H1 (cell line): ENCODE results near the gene PDE4DIP. TPM values are rescaled to one million over a fixed set of nuclear protein-coding genes. Genes with fewer than 3 reads are reported as not detected.
"Not testable (repeated sequence)": the region's sequence is repeated elsewhere in the genome, so short reads cannot be mapped to it uniquely, and the experiment has no call there.

Experiments
- CTCF ChIA-PET: fragments of 300-600 bp; sonication (Branson Sonifier 250); formaldehyde crosslinking; loops from one replicate; lab custom pipeline; 2021; ENCODE audit not compliant: partially characterized antibody; lab: Charles Lee
- POLR2A ChIA-PET: fragments of 300-600 bp; sonication (Branson Sonifier 250); formaldehyde crosslinking; loops from one replicate; lab custom pipeline; 2021; ENCODE audit warnings: inconsistent platforms; ENCODE audit not compliant: partially characterized antibody; lab: Charles Lee
- DNase-seq, 2 experiments: peaks; one replicate each; pipeline versions ENCODE4 v3.0.0 to v3.0.0-alpha.2; 2010 to 2022; ENCODE audit warnings: low spot score in 2 of 2, low read depth in 1 of 2, mixed read lengths in 1 of 2
- FAIRE-seq: peaks from 2 replicates; lab custom pipeline; 2011; peaks lifted over from hg19 to GRCh38; lab: Jason Lieb, UNC
- H2AFZ ChIP-seq: 2 replicates; pipeline ENCODE4 v1.8.1; 2012; ENCODE audit warnings: low read length, inconsistent platforms
- H2AK5ac ChIP-seq: 2 replicates; pipeline ENCODE4 v1.6.1; 2013; ENCODE audit warnings: low read depth, low read length
- H2BK120ac ChIP-seq: replicated peaks from 2 replicates; pipeline ENCODE3; 2013; ENCODE audit warnings: low read depth, low read length, inconsistent platforms
- H2BK12ac ChIP-seq: 2 replicates; pipeline ENCODE4 v1.6.1; 2013; ENCODE audit warnings: low read depth, low read length
- H2BK15ac ChIP-seq: 2 replicates; pipeline ENCODE4 v1.6.1; 2013; ENCODE audit warnings: low read length
- H2BK20ac ChIP-seq: 2 replicates; pipeline ENCODE4 v1.6.1; 2013; ENCODE audit warnings: low read length
- H2BK5ac ChIP-seq: 2 replicates; pipeline ENCODE4 v1.6.1; 2013; ENCODE audit warnings: low read depth, low read length
- H3K14ac ChIP-seq: 2 replicates; pipeline ENCODE4 v1.6.1; 2013; ENCODE audit warnings: inconsistent platforms; ENCODE audit not compliant: insufficient read length
- H3K18ac ChIP-seq: 2 replicates; pipeline ENCODE4 v1.6.1; 2013; ENCODE audit warnings: low read length; ENCODE audit errors: extremely low read depth
- H3K23ac ChIP-seq: 2 replicates; pipeline ENCODE4 v1.6.1; 2013; ENCODE audit warnings: inconsistent platforms; ENCODE audit not compliant: insufficient read length
- H3K23me2 ChIP-seq: 2 replicates; pipeline ENCODE4 v1.6.1; 2013; ENCODE audit warnings: low read depth, low read length
- H3K27ac ChIP-seq: 2 replicates; pipeline ENCODE4 v1.6.1; 2011; ENCODE audit warnings: low read depth, low read length, inconsistent platforms
- H3K27me3 ChIP-seq, 4 experiments: replicated peaks in 1 of 4; 1 replicate in 1 of 4; 2 replicates in 3 of 4; pipeline versions ENCODE4 v1.6.1 to v1.8.1; 2011 to 2013; ENCODE audit warnings: low read length in 3 of 4, mild to moderate bottlenecking in 3 of 4, inconsistent platforms in 2 of 4, mixed read lengths in 2 of 4, moderate library complexity in 1 of 4; ENCODE audit not compliant: control insufficient read depth in 3 of 4, insufficient read depth in 3 of 4; ENCODE audit errors: extremely low read depth in 1 of 4
- H3K36me3 ChIP-seq, 4 experiments: 2 replicates each; pipeline versions ENCODE4 v1.6.1 to v1.8.1; 2011 to 2013; ENCODE audit warnings: mild to moderate bottlenecking in 4 of 4, low read length in 3 of 4, moderate library complexity in 2 of 4, control low read depth in 1 of 4, inconsistent platforms in 1 of 4; ENCODE audit not compliant: insufficient read depth in 4 of 4, control insufficient read depth in 2 of 4
- H3K4ac ChIP-seq: replicated peaks from 2 replicates; pipeline ENCODE3; 2013; ENCODE audit warnings: low read length, low read depth, mixed read lengths, inconsistent platforms; ENCODE audit not compliant: insufficient read length
- H3K4me1 ChIP-seq, 4 experiments: replicated peaks in 1 of 4; 1 replicate in 1 of 4; 2 replicates in 3 of 4; pipeline versions ENCODE4 v1.6.1 to v1.8.1; 2011 to 2013; ENCODE audit warnings: low read length in 3 of 4, inconsistent platforms in 2 of 4, mixed read lengths in 1 of 4; ENCODE audit not compliant: insufficient read depth in 4 of 4, control insufficient read depth in 3 of 4
- H3K4me2 ChIP-seq, 2 experiments: 2 replicates each; pipeline versions ENCODE4 v1.6.1 to v1.8.1; 2011 to 2013; ENCODE audit warnings: low read depth in 2 of 2, low read length in 2 of 2, control low read depth in 1 of 2, inconsistent platforms in 1 of 2, mild to moderate bottlenecking in 1 of 2; ENCODE audit not compliant: insufficient read depth in 1 of 2
- H3K4me3 ChIP-seq, 4 experiments: fragments of 200-600, 300-600 bp in 1 of 4; sonication (generic), shearing (Covaris generic), sonication (Bioruptor Twin) in 1 of 4; 2 replicates each; pipeline versions ENCODE4 v1.5.1 to v1.8.1; 2011 to 2016; ENCODE audit warnings: low read length in 4 of 4, low read depth in 3 of 4, control low read depth in 2 of 4, inconsistent platforms in 2 of 4, mild to moderate bottlenecking in 2 of 4, mixed read lengths in 1 of 4, moderate library complexity in 1 of 4; ENCODE audit not compliant: insufficient read depth in 2 of 4; ENCODE audit errors: extremely low read depth in 1 of 4
- H3K56ac ChIP-seq: replicated peaks from 2 replicates; pipeline ENCODE3; 2013; ENCODE audit warnings: low read depth, mild to moderate bottlenecking, mixed read lengths, low read length, inconsistent platforms; ENCODE audit not compliant: insufficient read length
- H3K79me1 ChIP-seq: 2 replicates; pipeline ENCODE4 v1.6.1; 2013; ENCODE audit warnings: low read depth, low read length, control low read depth
- H3K79me2 ChIP-seq, 2 experiments: 2 replicates each; pipeline versions ENCODE4 v1.6.1 to v1.8.1; 2012 to 2013; ENCODE audit warnings: low read length in 2 of 2, mild to moderate bottlenecking in 2 of 2, inconsistent platforms in 1 of 2; ENCODE audit not compliant: insufficient read depth in 2 of 2, control insufficient read depth in 1 of 2
- H3K9ac ChIP-seq, 4 experiments: replicated peaks in 1 of 4; 1 replicate in 1 of 4; 2 replicates in 3 of 4; pipeline versions ENCODE4 v1.6.1 to v1.8.1; 2011 to 2013; ENCODE audit warnings: low read depth in 3 of 4, low read length in 3 of 4, control low read depth in 2 of 4, mild to moderate bottlenecking in 2 of 4, moderate library complexity in 2 of 4, inconsistent platforms in 1 of 4; ENCODE audit errors: extremely low read depth in 1 of 4
- H3K9me3 ChIP-seq, 2 experiments: 2 replicates each; pipeline versions ENCODE4 v1.6.1 to v1.8.1; 2012 to 2013; ENCODE audit warnings: mild to moderate bottlenecking in 2 of 2, moderate library complexity in 2 of 2, control low read depth in 1 of 2, inconsistent platforms in 1 of 2, low read depth in 1 of 2, low read length in 1 of 2, mixed read lengths in 1 of 2; ENCODE audit not compliant: insufficient read depth in 2 of 2
- H4K20me1 ChIP-seq, 2 experiments: replicated peaks in 1 of 2; 2 replicates each; pipeline versions ENCODE3 to v1.8.1; 2011 to 2013; ENCODE audit warnings: inconsistent platforms in 2 of 2, low read length in 2 of 2, mild to moderate bottlenecking in 1 of 2; ENCODE audit not compliant: insufficient read depth in 2 of 2, control insufficient read depth in 1 of 2
- H4K5ac ChIP-seq: 2 replicates; pipeline ENCODE4 v1.6.1; 2013; ENCODE audit warnings: low read length, low read depth, mixed read lengths, inconsistent platforms; ENCODE audit not compliant: insufficient read length
- H4K8ac ChIP-seq: 2 replicates; pipeline ENCODE4 v1.8.0; 2013; ENCODE audit warnings: mild to moderate bottlenecking, moderate library complexity, low read length, inconsistent platforms; ENCODE audit not compliant: insufficient read depth; ENCODE audit errors: extremely low read depth
- H4K91ac ChIP-seq: replicated peaks from 2 replicates; pipeline ENCODE3; 2013; ENCODE audit warnings: low read length, mixed read lengths, inconsistent platforms; ENCODE audit not compliant: insufficient read length
- WGBS, 2 experiments: shearing (Covaris generic) in 1 of 2; methylation state at CpG; one replicate each; pipeline versions ENCODE4 v1.1.6 to v1.1.7; 2013 to 2015; ENCODE audit warnings: low lambda C conversion rate in 2 of 2, mixed read lengths in 2 of 2, inconsistent platforms in 1 of 2, low coverage in 1 of 2, missing lambda C conversion rate in 1 of 2; ENCODE audit not compliant: insufficient replicate concordance in 2 of 2, insufficient coverage in 1 of 2, insufficient read length in 1 of 2; ENCODE audit errors: extremely low coverage in 1 of 2, missing lambda C conversion rate in 1 of 2; 5-methylcytosine and 5-hydroxymethylcytosine counted together
- polyA plus RNA-seq, 7 experiments: library from polyadenylated mRNA; depleted of rRNA in 3 of 7; stranded (reverse) in 5 of 7; unstranded in 2 of 7; fragments of >200 nt in 5 of 7; fragments of 200-250 nt in 2 of 7; gene quantifications; 1 replicate in 5 of 7; 2 replicates in 1 of 7; 4 replicates in 1 of 7; pipeline versions ENCODE4 v1.2.1 to v1.2.3, GENCODE V29; 2011 to 2013; ENCODE audit warnings: missing spikeins in 2 of 7, mixed read lengths in 2 of 7
- total RNA-seq: library from RNA; stranded (reverse); fragmentation: NEBNext Ultra II Directional; extraction: Animal tissue kit (Norgen Biotek cat#: 25700); gene quantifications from 2 replicates; pipeline ENCODE4 v1.2.1, GENCODE V29; 2021

Gene PDE4DIP
- total and polyA plus RNA-seq, 2 of the 8 experiments (the other 6 are each of a cell fraction or from before 2014, with no cell fraction given) = 8.4 to 40.5 TPM

GRCh38 chr1:148952938-148953616, 108.8 kb downstream of the PDE4DIP start:
- H3K79me2 ChIP-seq, H3K27ac ChIP-seq, H3K27me3 ChIP-seq, H3K14ac ChIP-seq, H3K4ac ChIP-seq, H2BK12ac ChIP-seq, H3K4me1 ChIP-seq, H3K9me3 ChIP-seq, H2BK15ac ChIP-seq, H2BK20ac ChIP-seq, H2AFZ ChIP-seq, H3K18ac ChIP-seq, H3K56ac ChIP-seq, CTCF ChIA-PET, POLR2A ChIA-PET, H3K9ac ChIP-seq, H2BK120ac ChIP-seq, FAIRE-seq, H4K91ac ChIP-seq, H4K5ac ChIP-seq, H4K8ac ChIP-seq, H3K23ac ChIP-seq, H3K36me3 ChIP-seq, H3K79me1 ChIP-seq, H3K23me2 ChIP-seq, H4K20me1 ChIP-seq, H2BK5ac ChIP-seq, H2AK5ac ChIP-seq: not testable (repeated sequence)
- Histone ChIP-seq H3K4me2 (peak overlapping the region; percentile 80 to 89), H3K4me3 (peak overlapping the region; percentile 62 to 67 (median 66); a peak in 7 of 8 replicates)
- WGBS, 2 experiments = 11% methylated on average over 24 of the region's 28 CpGs; no CpG with 5 or more reads in 1 of the 2 experiments
- peak in 1 of 2 experiments; percentile 54 for DNase-seq

GRCh38 chr1:148953730-148954129, 109.5 kb downstream of the PDE4DIP start:
- H3K79me1 ChIP-seq, H2BK20ac ChIP-seq, H4K20me1 ChIP-seq, H3K9me3 ChIP-seq, H2AK5ac ChIP-seq, H3K79me2 ChIP-seq, H3K23ac ChIP-seq, H2AFZ ChIP-seq, H3K4ac ChIP-seq, H3K36me3 ChIP-seq, H2BK120ac ChIP-seq, H4K8ac ChIP-seq, H3K23me2 ChIP-seq, H3K9ac ChIP-seq, H3K4me1 ChIP-seq, H3K56ac ChIP-seq, CTCF ChIA-PET, H3K18ac ChIP-seq, H3K27me3 ChIP-seq, H3K27ac ChIP-seq, H2BK5ac ChIP-seq, H4K91ac ChIP-seq, H4K5ac ChIP-seq, H2BK12ac ChIP-seq, H3K14ac ChIP-seq, DNase-seq, POLR2A ChIA-PET, FAIRE-seq, H2BK15ac ChIP-seq: not testable (repeated sequence)
- Histone ChIP-seq H3K4me2 (peak overlapping the region; percentile 52 to 89), H3K4me3 (peak overlapping the region in 3 of 4 experiments; percentile 4 to 66 (median 14); a peak in 4 of 8 replicates)
- 47% methylated on average over 6 of the region's 7 CpGs; no CpG with 5 or more reads in 1 of the 2 experiments for WGBS, 2 experiments
